H9 (cell line): ENCODE measurements around the gene PRKCA. TPM values are rescaled to one million over a fixed set of nuclear protein-coding genes. Genes with fewer than 3 reads are reported as not detected.

Experiments used
- DNase-seq: peaks from one replicate; pipeline ENCODE4 v3.0.0-alpha.2; 2017
- H2AFZ ChIP-seq: one replicate; pipeline ENCODE4 v1.6.1; 2013; ENCODE audit warnings: mild to moderate bottlenecking, low read length, control low read depth, moderate library complexity
- H2AK5ac ChIP-seq: 2 replicates; pipeline ENCODE4 v1.6.1; 2013; ENCODE audit warnings: low read length, control low read depth, mixed read lengths; ENCODE audit not compliant: insufficient read length
- H2BK120ac ChIP-seq: one replicate; pipeline ENCODE4 v1.6.1; 2013; ENCODE audit warnings: low read depth, mild to moderate bottlenecking, low read length, control low read depth, inconsistent platforms; ENCODE audit not compliant: poor library complexity, severe bottlenecking
- H2BK12ac ChIP-seq: 2 replicates; pipeline ENCODE4 v1.6.1; 2013; ENCODE audit warnings: low read length, control low read depth, mixed read lengths, low read depth; ENCODE audit not compliant: insufficient read length
- H2BK15ac ChIP-seq: 2 replicates; pipeline ENCODE4 v1.6.1; 2013; ENCODE audit warnings: low read depth, low read length, control low read depth
- H2BK20ac ChIP-seq: one replicate; pipeline ENCODE4 v1.6.1; 2013; ENCODE audit warnings: low read depth, mild to moderate bottlenecking, low read length, control low read depth, inconsistent platforms; ENCODE audit not compliant: poor library complexity, severe bottlenecking
- H2BK5ac ChIP-seq: 2 replicates; pipeline ENCODE4 v1.6.1; 2013; ENCODE audit warnings: low read length, control low read depth, mixed read lengths; ENCODE audit not compliant: insufficient read length
- H3K14ac ChIP-seq: 2 replicates; pipeline ENCODE4 v1.6.1; 2013; ENCODE audit warnings: low read length, control low read depth; ENCODE audit not compliant: insufficient read depth
- H3K18ac ChIP-seq: 2 replicates; pipeline ENCODE4 v1.6.1; 2013; ENCODE audit warnings: low read depth, mild to moderate bottlenecking, mixed read lengths, low read length, control low read depth; ENCODE audit not compliant: insufficient read length
- H3K23ac ChIP-seq: 2 replicates; pipeline ENCODE4 v1.6.1; 2013; ENCODE audit warnings: low read length, control low read depth, mixed read lengths, low read depth; ENCODE audit not compliant: insufficient read length
- H3K23me2 ChIP-seq: 2 replicates; pipeline ENCODE4 v1.6.1; 2013; ENCODE audit warnings: low read depth, mild to moderate bottlenecking, mixed read lengths, low read length, control low read depth; ENCODE audit not compliant: insufficient read length, poor library complexity, severe bottlenecking
- H3K27ac ChIP-seq: 2 replicates; pipeline ENCODE4 v1.5.1; 2013; ENCODE audit warnings: low read length, control low read depth, mixed read lengths, low read depth; ENCODE audit not compliant: insufficient read length
- H3K27me3 ChIP-seq: 2 replicates; pipeline ENCODE4 v1.6.1; 2013; ENCODE audit warnings: low read length, control low read depth, inconsistent platforms; ENCODE audit not compliant: insufficient read depth
- H3K4ac ChIP-seq: 2 replicates; pipeline ENCODE4 v1.6.1; 2013; ENCODE audit warnings: low read depth, mild to moderate bottlenecking, control low read depth, inconsistent platforms, low read length, moderate library complexity
- H3K4me1 ChIP-seq: 2 replicates; pipeline ENCODE4 v1.6.1; 2013; ENCODE audit warnings: low read length, control low read depth, inconsistent platforms; ENCODE audit not compliant: insufficient read depth
- H3K4me2 ChIP-seq: 2 replicates; pipeline ENCODE4 v1.6.1; 2013; ENCODE audit warnings: low read length, control low read depth, mixed read lengths; ENCODE audit not compliant: insufficient read length, insufficient read depth
- H3K56ac ChIP-seq: 2 replicates; pipeline ENCODE4 v1.6.1; 2013; ENCODE audit warnings: low read depth, mild to moderate bottlenecking, mixed read lengths, low read length, control low read depth; ENCODE audit not compliant: insufficient read length
- H3K79me1 ChIP-seq: 2 replicates; pipeline ENCODE4 v1.6.1; 2013; ENCODE audit warnings: low read depth, mild to moderate bottlenecking, moderate library complexity, low read length, control low read depth, inconsistent platforms; ENCODE audit not compliant: insufficient read depth, poor library complexity, severe bottlenecking
- H3K79me2 ChIP-seq: 2 replicates; pipeline ENCODE4 v1.6.1; 2013; ENCODE audit warnings: low read length, control low read depth, inconsistent platforms; ENCODE audit not compliant: insufficient read depth
- H3K9ac ChIP-seq: 2 replicates; pipeline ENCODE4 v1.6.1; 2013; ENCODE audit warnings: low read length, control low read depth, mixed read lengths; ENCODE audit not compliant: insufficient read length; ENCODE audit errors: extremely low read depth
- H3K9me3 ChIP-seq: one replicate; pipeline ENCODE4 v1.6.1; 2013; ENCODE audit warnings: low read depth, low read length, inconsistent platforms; ENCODE audit not compliant: control insufficient read depth
- H3T11ph ChIP-seq: one replicate; pipeline ENCODE4 v1.6.1; 2013; ENCODE audit warnings: mild to moderate bottlenecking, low read length, control low read depth, inconsistent platforms
- H4K20me1 ChIP-seq: one replicate; pipeline ENCODE4 v1.6.1; 2013; ENCODE audit not compliant: control insufficient read depth, insufficient read length, insufficient read depth
- H4K5ac ChIP-seq: 2 replicates; pipeline ENCODE4 v1.6.1; 2013; ENCODE audit warnings: low read depth, mild to moderate bottlenecking, mixed read lengths, low read length, control low read depth; ENCODE audit not compliant: insufficient read length
- H4K8ac ChIP-seq: replicated peaks from 2 replicates; pipeline ENCODE4 v1.6.1; 2013; ENCODE audit warnings: low read length, control low read depth, mixed read lengths, low read depth; ENCODE audit not compliant: insufficient read length
- H4K91ac ChIP-seq: 2 replicates; pipeline ENCODE4 v1.6.1; 2013; ENCODE audit warnings: low read depth, mild to moderate bottlenecking, moderate library complexity, mixed read lengths, low read length, control low read depth; ENCODE audit not compliant: insufficient read length
- H3K27ac Mint-ChIP-seq, 3 experiments: 2 replicates in 2 of 3; 3 replicates in 1 of 3; pipeline ENCODE4 v1.8.0; 2020 to 2021; ENCODE audit warnings: mixed read lengths in 3 of 3, mild to moderate bottlenecking in 1 of 3, moderate library complexity in 1 of 3
- H3K27me3 Mint-ChIP-seq: 2 replicates; pipeline ENCODE4 v1.8.0; 2021; ENCODE audit warnings: low read depth, mild to moderate bottlenecking, moderate library complexity, mixed read lengths
- H3K36me3 Mint-ChIP-seq, 3 experiments: 2 replicates in 2 of 3; 3 replicates in 1 of 3; pipeline ENCODE4 v1.8.0; 2020 to 2021; ENCODE audit warnings: low read depth in 3 of 3, mixed read lengths in 3 of 3; ENCODE audit not compliant: insufficient read depth in 1 of 3
- H3K4me1 Mint-ChIP-seq, 2 experiments: 2 replicates each; pipeline ENCODE4 v1.8.0; 2020; ENCODE audit warnings: mixed read lengths in 2 of 2
- H3K4me3 Mint-ChIP-seq, 2 experiments: 2 replicates in 1 of 2; 3 replicates in 1 of 2; pipeline ENCODE4 v1.8.0; 2020 to 2021; ENCODE audit warnings: mild to moderate bottlenecking in 2 of 2, mixed read lengths in 2 of 2, moderate library complexity in 1 of 2
- H3K9me3 Mint-ChIP-seq, 2 experiments: 2 replicates in 1 of 2; 3 replicates in 1 of 2; pipeline ENCODE4 v1.8.0; 2020; ENCODE audit warnings: mild to moderate bottlenecking in 2 of 2, mixed read lengths in 2 of 2, moderate library complexity in 1 of 2
- WGBS: extraction: QIAGEN DNeasy Blood & Tissue Kit; methylation state at CpG from one replicate; pipeline ENCODE4 v1.1.7; 2013; ENCODE audit warnings: missing lambda C conversion rate, low lambda C conversion rate, mixed read lengths; ENCODE audit not compliant: insufficient read length; ENCODE audit errors: extremely low coverage; 5-methylcytosine and 5-hydroxymethylcytosine counted together
- total RNA-seq: library from RNA; stranded (reverse); gene quantifications from 2 replicates; pipeline ENCODE4 v1.2.1, GENCODE V29; 2021
- TF ChIP-seq, protein P1 (sequence below): fragments of 200-600 bp; sonication (generic); conservative IDR thresholded peaks from 3 replicates; pipeline ENCODE4 v1.8.0; 2021; ENCODE audit warnings: antibody characterized with exemption, mild to moderate bottlenecking

Gene PRKCA
- total RNA-seq, 1 experiment from 2014 or later, result 10.5 TPM

DNA sequence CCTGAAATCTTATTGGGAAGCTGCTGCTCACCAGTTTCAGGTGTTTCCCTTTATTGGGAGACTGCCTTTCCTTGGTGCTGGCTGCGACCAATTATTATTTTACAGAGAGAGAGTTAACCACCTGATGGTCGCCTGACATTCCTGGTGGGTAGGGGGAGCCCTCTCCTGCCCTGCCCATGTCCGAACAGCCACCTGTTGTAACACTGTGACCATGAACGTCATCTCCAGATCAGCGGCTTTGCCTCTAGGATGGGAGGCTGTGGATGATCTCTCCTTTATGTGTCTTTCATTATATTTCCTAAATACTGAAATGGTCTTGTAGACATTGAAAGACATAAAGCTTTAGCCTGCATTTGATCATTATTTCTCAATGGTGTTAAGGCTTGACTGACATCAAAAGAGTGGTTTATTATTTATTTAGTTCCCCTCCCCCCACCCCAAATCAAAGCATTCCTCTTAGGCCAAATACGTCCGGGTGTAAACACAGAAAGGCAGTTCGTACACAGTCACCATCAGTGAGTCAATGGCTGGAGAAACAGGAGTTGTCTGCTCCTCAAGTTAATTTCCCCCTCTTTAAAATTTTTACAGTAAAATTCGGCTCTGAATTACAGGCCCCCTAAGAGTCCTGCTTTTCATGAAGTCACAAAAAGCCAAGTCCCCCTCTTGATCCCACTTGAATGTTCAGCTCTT, 474.7 kb downstream of the PRKCA start:
- Histone ChIP-seq H2BK15ac (no peak overlapping the region), H3K79me2 (no peaks in the 10 kb centered on the region), H3K14ac (peak overlapping the region; percentile 11; the same call in 1 of the 2 replicates), H3K4ac (no peak overlapping the region), H3K9me3 (no peaks in the 10 kb centered on the region), H3K4me2 (peak overlapping the region; percentile 9), H4K8ac (no peak overlapping the region), H2AFZ (no peak overlapping the region), H2BK5ac (peak overlapping the region; percentile 69), H2BK12ac (peak overlapping the region; percentile 31), H2BK120ac (no peak overlapping the region), H2AK5ac (no peak overlapping the region), H3K27me3 (no peaks in the 10 kb centered on the region), H3K4me1 (peaks cover 11% of the 10 kb centered on the region; the same call in 1 of the 2 replicates), H4K91ac (peak overlapping the region; percentile 77), H3K9ac (no peak overlapping the region), H3T11ph (no peak overlapping the region), H3K23ac (no peak overlapping the region), H2BK20ac (no peak overlapping the region), H3K79me1 (no peaks in the 10 kb centered on the region), H3K23me2 (no peaks in the 10 kb centered on the region), H4K20me1 (no peaks in the 10 kb centered on the region), H3K56ac (no peak overlapping the region), H4K5ac (peak overlapping the region; percentile 84), H3K27ac (peak overlapping the region; percentile 84), H3K18ac (peak overlapping the region; percentile 85)
- no CpG with 5 or more reads among the region's 9 CpGs for WGBS
- Mint-ChIP-seq H3K4me1 (peaks cover 53 to 62% of the 10 kb centered on the region in 2 experiments), H3K4me3 (peak overlapping the region; percentile 19 to 39; a peak in 4 of 5 replicates), H3K27ac (peak overlapping the region; percentile 96 to 100 (median 97)), H3K9me3 (no peaks in the 10 kb centered on the region), H3K36me3 (no peaks in the 10 kb centered on the region; a peak in 2 of 7 replicates), H3K27me3 (no peaks in the 10 kb centered on the region)
- peak; percentile 34 for DNase-seq
- TF ChIP-seq, protein P1, sequence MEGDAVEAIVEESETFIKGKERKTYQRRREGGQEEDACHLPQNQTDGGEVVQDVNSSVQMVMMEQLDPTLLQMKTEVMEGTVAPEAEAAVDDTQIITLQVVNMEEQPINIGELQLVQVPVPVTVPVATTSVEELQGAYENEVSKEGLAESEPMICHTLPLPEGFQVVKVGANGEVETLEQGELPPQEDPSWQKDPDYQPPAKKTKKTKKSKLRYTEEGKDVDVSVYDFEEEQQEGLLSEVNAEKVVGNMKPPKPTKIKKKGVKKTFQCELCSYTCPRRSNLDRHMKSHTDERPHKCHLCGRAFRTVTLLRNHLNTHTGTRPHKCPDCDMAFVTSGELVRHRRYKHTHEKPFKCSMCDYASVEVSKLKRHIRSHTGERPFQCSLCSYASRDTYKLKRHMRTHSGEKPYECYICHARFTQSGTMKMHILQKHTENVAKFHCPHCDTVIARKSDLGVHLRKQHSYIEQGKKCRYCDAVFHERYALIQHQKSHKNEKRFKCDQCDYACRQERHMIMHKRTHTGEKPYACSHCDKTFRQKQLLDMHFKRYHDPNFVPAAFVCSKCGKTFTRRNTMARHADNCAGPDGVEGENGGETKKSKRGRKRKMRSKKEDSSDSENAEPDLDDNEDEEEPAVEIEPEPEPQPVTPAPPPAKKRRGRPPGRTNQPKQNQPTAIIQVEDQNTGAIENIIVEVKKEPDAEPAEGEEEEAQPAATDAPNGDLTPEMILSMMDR, result 0 out of 3 replicates have a peak, but pooled peaks have one; percentile 12
